Lung (tissue), 12 donors: ENCODE data around the gene SCYL3. TPM values are rescaled to one million over a fixed set of nuclear protein-coding genes. Genes with fewer than 3 reads are reported as not detected.

Experiments
- ATAC-seq: fragments of 200-7000 bp; cut with Tn5 transposase; one replicate; pipeline ENCODE4 v1.9.1; 2020; ENCODE audit warnings: moderate number of reproducible peaks; ENCODE audit not compliant: insufficient read depth, low FRiP score
- DNase-seq, 3 donors: peaks; one replicate each; pipeline ENCODE4 v3.0.0-alpha.2; 2013 to 2017
- H3K27ac ChIP-seq, 2 donors: one replicate each; pipeline ENCODE4 v1.5.1; 2013; ENCODE audit warnings: mild to moderate bottlenecking in 2 of 2, moderate library complexity in 2 of 2, control low read depth in 1 of 2, inconsistent platforms in 1 of 2, low read depth in 1 of 2, low read length in 1 of 2
- H3K27me3 ChIP-seq, 3 donors: one replicate each; pipeline ENCODE4 v1.5.1; 2013; ENCODE audit warnings: low read length in 2 of 3; ENCODE audit not compliant: control insufficient read depth in 3 of 3, insufficient read depth in 3 of 3
- H3K36me3 ChIP-seq, 4 donors: one replicate each; pipeline ENCODE4 v1.5.1; 2013; ENCODE audit warnings: low read length in 4 of 4, mild to moderate bottlenecking in 1 of 4, moderate library complexity in 1 of 4; ENCODE audit not compliant: control insufficient read depth in 4 of 4, insufficient read depth in 4 of 4
- H3K4me1 ChIP-seq, 5 donors: one replicate each; pipeline ENCODE4 v1.5.1; 2013; ENCODE audit warnings: low read length in 5 of 5, mild to moderate bottlenecking in 2 of 5, moderate library complexity in 1 of 5; ENCODE audit not compliant: control insufficient read depth in 5 of 5, insufficient read depth in 5 of 5
- H3K4me3 ChIP-seq: one replicate; pipeline ENCODE4 v1.5.1; 2013; ENCODE audit warnings: mild to moderate bottlenecking, control low read depth, moderate library complexity
- H3K9ac ChIP-seq, 2 donors: one replicate each; pipeline ENCODE4 v1.5.1; 2013; ENCODE audit warnings: low read length in 2 of 2, control low read depth in 1 of 2; ENCODE audit not compliant: insufficient read depth in 1 of 2
- H3K9me3 ChIP-seq, 4 donors: one replicate each; pipeline ENCODE4 v1.5.1; 2013; ENCODE audit warnings: low read length in 3 of 4, mild to moderate bottlenecking in 1 of 4, moderate library complexity in 1 of 4; ENCODE audit not compliant: control insufficient read depth in 4 of 4, insufficient read depth in 3 of 4
- WGBS, 2 donors: extraction: QIAGEN DNeasy Blood & Tissue Kit; methylation state at CpG; one replicate each; pipeline ENCODE4 v1.1.7; 2013; 5-methylcytosine and 5-hydroxymethylcytosine counted together
- polyA plus RNA-seq, 2 donors: library from polyadenylated mRNA; stranded (reverse); fragments of 200-250 nt; gene quantifications; one replicate each; pipeline ENCODE4 v1.2.1, GENCODE V29; 2013
- total RNA-seq, 2 donors: library from RNA; depleted of rRNA in 1 of 2; stranded (reverse); fragments of >200 nt in 1 of 2; gene quantifications; one replicate each; pipeline ENCODE4 v1.2.1, GENCODE V29; 2014 to 2021
- TF ChIP-seq, protein P1 (sequence below): IDR thresholded peaks from 2 replicates; pipeline ENCODE4 v1.5.1; 2012; ENCODE audit warnings: mild to moderate bottlenecking; ENCODE audit errors: control extremely low read depth, extremely low read depth
- donor health status: control.
- donor health status: control.
- donor health status: Bipolar disorder and iron deficiency.
- donor health status: healthy.
- donor health status: DM: yes; HTN: yes; CAD: no.

The SCYL3 gene
- total and polyA plus RNA-seq, 4 donors: 3.8 to 16.0 (median 7.6) TPM

GRCh38 chr1:169848456-169848855 lies 45.2 kb downstream of the SCYL3 start:
- Histone ChIP-seq H3K36me3 (peaks cover 8 to 28% (median 13%) of the 10 kb centered on the region in 4 donors), H3K4me3 (no peak overlapping the region), H3K4me1 (no peaks in the 10 kb centered on the region), H3K9me3 (no peaks in the 10 kb centered on the region), H3K27ac (no peak overlapping the region), H3K27me3 (no peaks in the 10 kb centered on the region), H3K9ac (no peak overlapping the region)
- no peak for ATAC-seq
- TF ChIP-seq, protein P1, sequence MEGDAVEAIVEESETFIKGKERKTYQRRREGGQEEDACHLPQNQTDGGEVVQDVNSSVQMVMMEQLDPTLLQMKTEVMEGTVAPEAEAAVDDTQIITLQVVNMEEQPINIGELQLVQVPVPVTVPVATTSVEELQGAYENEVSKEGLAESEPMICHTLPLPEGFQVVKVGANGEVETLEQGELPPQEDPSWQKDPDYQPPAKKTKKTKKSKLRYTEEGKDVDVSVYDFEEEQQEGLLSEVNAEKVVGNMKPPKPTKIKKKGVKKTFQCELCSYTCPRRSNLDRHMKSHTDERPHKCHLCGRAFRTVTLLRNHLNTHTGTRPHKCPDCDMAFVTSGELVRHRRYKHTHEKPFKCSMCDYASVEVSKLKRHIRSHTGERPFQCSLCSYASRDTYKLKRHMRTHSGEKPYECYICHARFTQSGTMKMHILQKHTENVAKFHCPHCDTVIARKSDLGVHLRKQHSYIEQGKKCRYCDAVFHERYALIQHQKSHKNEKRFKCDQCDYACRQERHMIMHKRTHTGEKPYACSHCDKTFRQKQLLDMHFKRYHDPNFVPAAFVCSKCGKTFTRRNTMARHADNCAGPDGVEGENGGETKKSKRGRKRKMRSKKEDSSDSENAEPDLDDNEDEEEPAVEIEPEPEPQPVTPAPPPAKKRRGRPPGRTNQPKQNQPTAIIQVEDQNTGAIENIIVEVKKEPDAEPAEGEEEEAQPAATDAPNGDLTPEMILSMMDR: no peak
- no peak for DNase-seq
- 95 to 97% methylated on average over 2 of the region's 2 CpGs for WGBS, 2 donors

- Histone ChIP-seq H3K27ac (no peak overlapping the region), H3K9me3 (peaks cover 0 to 3% (median 0%) of the 10 kb centered on the region in 4 donors), H3K27me3 (no peaks in the 10 kb centered on the region), H3K4me3 (no peak overlapping the region), H3K4me1 (no peaks in the 10 kb centered on the region), H3K36me3 (peaks cover 0 to 22% (median 12%) of the 10 kb centered on the region in 4 donors), H3K9ac (no peak overlapping the region)
- TF ChIP-seq, protein P1: no peak
- 98 to 100% methylated on average over 1 of the region's 1 CpG for WGBS, 2 donors
- no peak for ATAC-seq
- no peak for DNase-seq
These were observed 48.6 kb downstream of the SCYL3 start for GRCh38 chr1:169844941-169845608.

DNA sequence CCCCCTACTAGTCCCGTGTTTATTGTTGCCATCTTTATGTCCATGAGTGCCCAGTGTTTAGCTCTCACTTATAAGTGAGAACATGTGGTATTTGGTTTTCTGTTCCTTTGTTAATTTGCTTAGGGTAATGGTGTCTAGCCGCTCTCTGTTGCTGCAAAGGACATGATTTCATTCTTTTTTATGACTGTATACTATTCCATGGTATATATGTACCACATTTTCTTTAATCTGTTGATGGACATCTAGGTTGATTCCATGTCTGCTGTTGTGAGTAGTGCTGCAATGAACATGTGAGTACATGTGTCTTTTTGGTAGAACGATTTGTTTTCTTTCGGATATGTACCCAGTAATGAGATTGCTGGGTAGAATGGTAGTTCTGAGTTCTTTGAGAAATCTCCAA lies 54.8 kb downstream of the SCYL3 start:
- no peak for DNase-seq
- TF ChIP-seq, protein P1: no peak
- H3K9ac ChIP-seq: no peak overlapping the region
- peaks cover 0 to 26% (median 13%) of the 10 kb centered on the region in 4 donors for H3K36me3 ChIP-seq
- no peak overlapping the region for H3K27ac ChIP-seq
- WGBS, 2 donors: 72 to 98% methylated on average over 4 of the region's 4 CpGs
- H3K4me3 ChIP-seq: no peak overlapping the region
- H3K9me3 ChIP-seq: peaks cover 0 to 3% (median 0%) of the 10 kb centered on the region in 4 donors
- H3K4me1 ChIP-seq: no peaks in the 10 kb centered on the region
- ATAC-seq: no peak
- H3K27me3 ChIP-seq: no peaks in the 10 kb centered on the region
